ENCODE measurements around the gene CACNB4. TPM values are rescaled to one million over a fixed set of nuclear protein-coding genes. Genes with fewer than 3 reads are reported as not detected.

CACNB4 gene
- total and polyA plus RNA-seq, 10 of the 15 experiments (the other 5 are each of a cell fraction or from before 2014, with no cell fraction given), result 2.0 to 21.6 (median 9.3) TPM

- TF ChIP-seq ZZZ3 (IDR thresholded peaks at IDR 0.05; ENCODE audit: control insufficient read depth, insufficient read length, low read depth) (no peak), HCFC1 (IDR thresholded peaks at IDR 0.05; ENCODE audit: low read length) (no peak), RAD21 (IDR thresholded peaks at IDR 0.05; ENCODE audit: insufficient read depth, low read depth, low read length) (no peak), WRNIP1 (IDR thresholded peaks at IDR 0.05; ENCODE audit: borderline replicate concordance, low read depth, low read length) (no peak)
These were observed 217.5 kb downstream of the CACNB4 start (continued) for GRCh38 chr2:151881342-151881741.

GRCh38 chr2:151880586-151880985 lies 218.3 kb downstream of the CACNB4 start:
- H3K4me1 ChIP-seq (ENCODE audit: control insufficient read depth, insufficient read depth, low read length), result no peaks in the 10 kb centered on the region
- ChIA-PET RAD21 (ENCODE audit: unreplicated experiment) (no interaction called here), CTCF (interaction anchor here (0.6 to 1.4 kb wide), 3 partner anchors 14 to 119 kb away, joined by 3 read pairs; no protein-coding TSS in a partner anchor), SMC1A (ENCODE audit: uncharacterized antibody, unreplicated experiment) (interaction anchor here (1.5 kb wide), 1 partner anchor 238 kb away, joined by 3 read pairs; no protein-coding TSS in a partner anchor), POLR2A (no interaction called here)
- H3K36me3 ChIP-seq (ENCODE audit: control insufficient read depth in 2 of 2, insufficient read depth in 2 of 2, low read length in 1 of 2), result no peaks in the 10 kb centered on the region
- H3K9me3 ChIP-seq (replicated peaks; ENCODE audit: control insufficient read depth, insufficient read depth, low read length), result no peaks in the 10 kb centered on the region
- WGBS (ENCODE audit: insufficient coverage, insufficient replicate concordance, low lambda C conversion rate, missing lambda C conversion rate), result 87% methylated on average over 4 of the region's 4 CpGs
- intact Hi-C loops (cut with micrococcal nuclease; ENCODE audit: unreplicated experiment), result no loop called here
- no peak for DNase-seq (ENCODE audit: low read depth, low spot score)
- no peak overlapping the region for H3K4me3 ChIP-seq
- H2AFZ ChIP-seq (ENCODE audit: control insufficient read depth, low read depth, low read length), result no peak overlapping the region
- H3K27ac ChIP-seq (ENCODE audit: control insufficient read depth, insufficient read depth), result no peak overlapping the region
- no peak overlapping the region for H3K9ac ChIP-seq (ENCODE audit: control insufficient read depth, insufficient read depth, low read length)
- in situ Hi-C loops (cut with MboI), result no loop called here
- H3K27me3 ChIP-seq (replicated peaks in 1 of 2; ENCODE audit: control insufficient read depth in 2 of 2, insufficient read depth in 2 of 2, low read length in 1 of 2), result no peaks in the 10 kb centered on the region
- no peaks in the 10 kb centered on the region for H4K20me1 ChIP-seq (ENCODE audit: control insufficient read depth, insufficient read depth)
- no TSS peak for BruUV-seq (replicated peaks)
- H3K79me2 ChIP-seq (ENCODE audit: control insufficient read depth, insufficient read depth, low read length), result no peaks in the 10 kb centered on the region
- no peak for FAIRE-seq
- H3K4me2 ChIP-seq (ENCODE audit: control insufficient read depth, insufficient read depth), result no peak overlapping the region
- no peak for ATAC-seq
- TF ChIP-seq MTA2 (IDR thresholded peaks at IDR 0.05; ENCODE audit: low read depth) (no peak), ZZZ3 (IDR thresholded peaks at IDR 0.05; ENCODE audit: control insufficient read depth, insufficient read length, low read depth) (no peak), RUNX3 (IDR thresholded peaks at IDR 0.05; ENCODE audit: low read length) (no peak), ELK1 (IDR thresholded peaks at IDR 0.05; ENCODE audit: low read depth, low read length) (no peak), BCL3 (IDR thresholded peaks at IDR 0.05; ENCODE audit: borderline replicate concordance, insufficient read depth, low read depth, low read length, poor library complexity, severe bottlenecking) (no peak), YBX1 (IDR thresholded peaks at IDR 0.05) (no peak), RAD51 (IDR thresholded peaks at IDR 0.05) (no peak), KAT2A (conservative IDR thresholded peaks at IDR 0.05; ENCODE audit: control insufficient read depth, low read depth, low read length) (no peak), SPI1 (IDR thresholded peaks at IDR 0.05; ENCODE audit: borderline replicate concordance, insufficient read depth, low read depth, low read length) (no peak), SRF (IDR thresholded peaks at IDR 0.05; ENCODE audit: low read depth in 2 of 2, low read length in 2 of 2) (no peak), SP1 (IDR thresholded peaks at IDR 0.05; ENCODE audit: low read depth, low read length) (no peak), POLR2A (IDR thresholded peaks at IDR 0.05; ENCODE audit: low read depth, low read length) (no peak), TCF12 (IDR thresholded peaks at IDR 0.05; ENCODE audit: low read depth, low read length) (no peak), NR2C2 (IDR thresholded peaks at IDR 0.05; ENCODE audit: borderline replicate concordance, control insufficient read depth, insufficient read length, low read depth) (no peak), CREM (IDR thresholded peaks at IDR 0.05; ENCODE audit: low read depth) (no peak), NR2F1 (conservative IDR thresholded peaks at IDR 0.05) (no peak)
